SKM-1 treated with dmso at 0.1 percent for 144 hours (cell line): ENCODE measurements around the gene KRTAP10-3.
"Not testable (repeated sequence)": the region's sequence is repeated elsewhere in the genome, so short reads cannot be mapped to it uniquely, and the experiment has no call there.

Experiments
- DNase-seq: peaks from one replicate; lab custom pipeline; 2025; ENCODE audit not compliant: unreplicated experiment; lab: John Stamatoyannopoulos, UW

KRTAP10-3 gene

GRCh38 chr21:44590897-44591800 is 32.6 kb upstream of the KRTAP10-3 start:
- DNase-seq, result not testable (repeated sequence)

GRCh38 chr21:44590311-44590721 is 31.7 kb upstream of the KRTAP10-3 start:
- no peak for DNase-seq

GRCh38 chr21:44589586-44590305 is 31.2 kb upstream of the KRTAP10-3 start:
- DNase-seq, result no peak

GRCh38 chr21:44589094-44589493 is 30.5 kb upstream of the KRTAP10-3 start:
- DNase-seq, result no peak

- DNase-seq, result no peak
These were observed 27.3 kb upstream of the KRTAP10-3 start for GRCh38 chr21:44585892-44586291.

GRCh38 chr21:44583800-44584147 is 25.2 kb upstream of the KRTAP10-3 start:
- DNase-seq, result no peak

- no peak for DNase-seq
These were observed 24.6 kb upstream of the KRTAP10-3 start for GRCh38 chr21:44583089-44583799.

- DNase-seq, result peak; percentile 75
These were observed 23.5 kb upstream of the KRTAP10-3 start for GRCh38 chr21:44582055-44582454.

GRCh38 chr21:44581158-44581557 is 22.6 kb upstream of the KRTAP10-3 start:
- no peak for DNase-seq

- DNase-seq, result not testable (repeated sequence)
These were observed 21.7 kb upstream of the KRTAP10-3 start, which contains the start of gene KRTAP10-5 for GRCh38 chr21:44580231-44580821. Gene KRTAP10-5, minus strand, starts transcription at chr21:44580604. Its CDS starts 26 bp downstream, at chr21:44580578.

GRCh38 chr21:44579833-44580144 is 21.2 kb upstream of the KRTAP10-3 start:
- no peak for DNase-seq

- no peak for DNase-seq
These were observed 20.6 kb upstream of the KRTAP10-3 start for GRCh38 chr21:44579056-44579832.

GRCh38 chr21:44578371-44579055 is 19.9 kb upstream of the KRTAP10-3 start:
- DNase-seq, result no peak

- DNase-seq, result no peak
These were observed 17.4 kb upstream of the KRTAP10-3 start for GRCh38 chr21:44576025-44576420.

- DNase-seq, result no peak
These were observed 16.9 kb upstream of the KRTAP10-3 start for GRCh38 chr21:44575307-44576024.

GRCh38 chr21:44574457-44575306 is 16.1 kb upstream of the KRTAP10-3 start:
- DNase-seq, result no peak

- not testable (repeated sequence) for DNase-seq
These were observed 15.2 kb upstream of the KRTAP10-3 start, which contains the start of gene KRTAP10-4 for GRCh38 chr21:44573630-44574456. Gene KRTAP10-4, plus strand, starts transcription at chr21:44573729. Its CDS starts 30 bp downstream, at chr21:44573759.
